Stomach (tissue), 4 donors: ENCODE results near the gene CCDC107.

Source experiments
- CTCF ChIP-seq, 7 experiments: fragments of 450-650 bp in 4 of 7; fragments of 200-600 bp in 3 of 7; sonication (generic) in 3 of 7; IDR thresholded peaks; one replicate each; pipeline ENCODE4 v1.5.1; 2016 to 2019; ENCODE audit warnings: antibody characterized with exemption in 7 of 7, control low read depth in 2 of 7, mild to moderate bottlenecking in 1 of 7
- POLR2A ChIP-seq, 4 donors: fragments of 450-650 bp; IDR thresholded peaks; one replicate each; pipeline ENCODE4 v1.6.1; 2016; ENCODE audit warnings: antibody characterized with exemption in 4 of 4, control low read depth in 2 of 4, mild to moderate bottlenecking in 1 of 4, moderate library complexity in 1 of 4

GRCh38 chr9:35639631-35640030 lies 18.5 kb upstream of the CCDC107 start:
- TF ChIP-seq CTCF (IDR thresholded peaks at IDR 0.05) (no peak), POLR2A (IDR thresholded peaks at IDR 0.05) (no peak)
